D721Med (cell line): ENCODE data around the gene SV2A.
"Not testable (repeated sequence)": the region's sequence is repeated elsewhere in the genome, so short reads cannot be mapped to it uniquely, and the experiment has no call there.

Source experiments
- DNase-seq: peaks from one replicate; pipeline ENCODE4 v3.0.0; 2011; ENCODE audit warnings: low spot score; ENCODE audit not compliant: insufficient read length
- FAIRE-seq: peaks from 2 replicates; lab custom pipeline; 2011; peaks lifted over from hg19 to GRCh38; lab: Jason Lieb, UNC
- TF ChIP-seq, protein P1 (sequence below): IDR thresholded peaks from 2 replicates; pipeline ENCODE4 v1.5.1; 2012; ENCODE audit warnings: mild to moderate bottlenecking, control low read depth; ENCODE audit not compliant: insufficient read depth; ENCODE audit errors: missing control alignments

SV2A gene

DNA sequence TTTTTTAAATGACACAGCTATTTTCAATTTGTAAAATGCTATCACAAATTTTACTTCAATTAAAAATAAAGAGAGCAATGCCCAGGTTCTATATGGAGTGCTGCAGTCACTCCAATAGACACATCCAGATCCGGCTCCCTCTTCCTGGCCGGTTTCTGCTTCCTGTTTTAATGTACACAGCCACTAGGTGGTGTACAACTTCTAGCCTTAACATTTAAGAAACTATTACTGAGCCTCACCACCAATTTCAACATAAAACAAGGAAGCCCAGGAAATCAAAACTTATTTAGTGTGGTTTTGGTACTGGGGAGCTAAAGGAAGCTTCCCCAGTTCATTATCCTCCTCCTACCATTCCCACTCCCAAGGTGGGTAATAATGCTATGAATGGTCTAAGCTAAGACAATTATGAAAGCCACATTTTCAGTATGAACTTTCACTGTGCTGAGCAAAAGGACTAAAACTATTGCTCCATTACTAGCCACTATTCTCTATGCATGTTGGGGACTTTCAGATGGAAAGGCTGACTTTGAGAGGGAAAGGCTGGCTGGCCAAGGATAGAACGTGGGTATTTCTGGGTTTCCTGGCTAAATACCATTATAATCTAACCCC lies 44.5 kb upstream of the SV2A start:
- TF ChIP-seq, protein P1, sequence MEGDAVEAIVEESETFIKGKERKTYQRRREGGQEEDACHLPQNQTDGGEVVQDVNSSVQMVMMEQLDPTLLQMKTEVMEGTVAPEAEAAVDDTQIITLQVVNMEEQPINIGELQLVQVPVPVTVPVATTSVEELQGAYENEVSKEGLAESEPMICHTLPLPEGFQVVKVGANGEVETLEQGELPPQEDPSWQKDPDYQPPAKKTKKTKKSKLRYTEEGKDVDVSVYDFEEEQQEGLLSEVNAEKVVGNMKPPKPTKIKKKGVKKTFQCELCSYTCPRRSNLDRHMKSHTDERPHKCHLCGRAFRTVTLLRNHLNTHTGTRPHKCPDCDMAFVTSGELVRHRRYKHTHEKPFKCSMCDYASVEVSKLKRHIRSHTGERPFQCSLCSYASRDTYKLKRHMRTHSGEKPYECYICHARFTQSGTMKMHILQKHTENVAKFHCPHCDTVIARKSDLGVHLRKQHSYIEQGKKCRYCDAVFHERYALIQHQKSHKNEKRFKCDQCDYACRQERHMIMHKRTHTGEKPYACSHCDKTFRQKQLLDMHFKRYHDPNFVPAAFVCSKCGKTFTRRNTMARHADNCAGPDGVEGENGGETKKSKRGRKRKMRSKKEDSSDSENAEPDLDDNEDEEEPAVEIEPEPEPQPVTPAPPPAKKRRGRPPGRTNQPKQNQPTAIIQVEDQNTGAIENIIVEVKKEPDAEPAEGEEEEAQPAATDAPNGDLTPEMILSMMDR: peak; percentile 97
- peak; percentile 71 for FAIRE-seq
- DNase-seq: no peak

DNA sequence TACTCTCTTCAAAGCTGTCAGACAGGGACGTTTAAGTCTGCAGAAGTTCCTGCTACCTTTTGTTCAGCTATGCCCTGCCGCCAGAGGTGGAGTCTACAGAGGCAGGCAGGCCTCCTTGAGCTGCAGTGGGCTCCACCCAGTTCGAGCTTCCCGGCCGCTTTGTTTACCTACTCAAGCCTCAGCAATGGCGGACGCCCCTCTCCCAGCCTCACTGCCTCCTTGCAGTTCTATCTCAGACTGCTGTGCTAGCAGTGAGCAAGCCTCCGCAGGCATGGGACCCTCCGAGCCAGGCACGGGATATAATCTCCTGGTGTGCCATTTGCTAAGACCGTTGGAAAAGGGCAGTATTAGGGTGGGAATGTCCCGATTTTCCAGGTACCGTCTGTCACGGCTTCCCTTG lies 39.9 kb upstream of the SV2A start:
- DNase-seq, FAIRE-seq: not testable (repeated sequence)

DNA sequence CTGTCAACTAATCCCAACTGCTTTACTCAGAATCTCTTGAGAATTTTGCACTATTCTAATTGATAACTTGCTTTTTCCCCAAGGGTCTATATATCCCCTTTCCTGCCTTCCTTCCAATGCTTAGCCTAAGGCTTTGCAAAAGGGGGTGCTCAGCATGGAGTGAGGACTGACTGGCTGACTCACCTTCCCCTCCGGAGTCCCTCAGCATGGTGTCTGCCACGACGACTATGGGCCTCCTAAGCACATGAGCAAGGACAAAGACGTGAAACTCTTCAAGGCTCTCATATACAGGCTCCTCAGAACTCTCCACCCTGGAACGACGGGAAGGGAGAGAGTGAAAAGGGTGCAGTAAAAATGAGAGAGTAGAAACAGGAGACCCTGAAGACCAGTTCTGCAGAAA lies 32.3 kb upstream of the SV2A start:
- FAIRE-seq: no peak
- TF ChIP-seq, protein P1: no peak

DNA sequence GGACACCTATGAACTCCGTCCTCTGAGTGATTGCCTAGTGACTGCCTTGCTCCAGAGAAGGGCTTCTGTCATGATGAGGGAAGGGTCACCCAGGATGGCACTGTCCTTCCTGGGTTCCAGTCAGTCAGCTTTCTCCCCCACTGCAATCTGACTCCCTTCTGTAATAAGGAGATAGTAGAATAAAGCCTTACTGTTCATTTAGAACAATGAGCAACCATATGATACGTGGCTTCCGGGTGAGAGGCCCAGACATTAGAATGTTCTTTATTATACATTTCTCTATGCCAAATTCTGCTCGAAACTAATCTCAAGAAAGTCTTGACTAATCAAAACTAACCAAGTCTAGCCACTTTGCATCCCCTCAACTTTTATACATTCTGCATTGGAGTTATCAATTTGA lies 27.6 kb upstream of the SV2A start:
- no peak for DNase-seq
- no peak for FAIRE-seq
- TF ChIP-seq, protein P1: no peak

More for the DNA sequence above, 32.3 kb upstream of the SV2A start:
- DNase-seq: no peak

DNA sequence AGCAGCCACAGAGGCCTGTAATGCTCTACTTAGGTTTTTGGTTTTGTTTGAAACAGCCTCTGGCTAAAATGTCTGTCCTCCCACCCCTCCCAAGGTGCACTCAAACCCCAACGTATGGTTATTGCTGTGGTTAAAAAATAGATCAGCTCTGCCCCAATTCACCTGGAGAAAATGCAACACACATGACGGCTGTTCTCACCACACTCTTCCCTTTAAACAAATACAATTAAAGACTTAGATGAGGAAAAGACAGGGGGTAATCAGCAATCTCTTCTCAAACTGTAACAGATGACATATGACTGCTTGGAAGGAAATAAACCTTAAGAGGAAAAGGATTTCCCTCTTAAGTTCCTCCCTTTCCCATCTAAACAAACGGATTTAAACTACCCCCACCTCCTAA lies 25.2 kb upstream of the SV2A start:
- DNase-seq (no peak), FAIRE-seq (no peak)
- TF ChIP-seq, protein P1: no peak

DNA sequence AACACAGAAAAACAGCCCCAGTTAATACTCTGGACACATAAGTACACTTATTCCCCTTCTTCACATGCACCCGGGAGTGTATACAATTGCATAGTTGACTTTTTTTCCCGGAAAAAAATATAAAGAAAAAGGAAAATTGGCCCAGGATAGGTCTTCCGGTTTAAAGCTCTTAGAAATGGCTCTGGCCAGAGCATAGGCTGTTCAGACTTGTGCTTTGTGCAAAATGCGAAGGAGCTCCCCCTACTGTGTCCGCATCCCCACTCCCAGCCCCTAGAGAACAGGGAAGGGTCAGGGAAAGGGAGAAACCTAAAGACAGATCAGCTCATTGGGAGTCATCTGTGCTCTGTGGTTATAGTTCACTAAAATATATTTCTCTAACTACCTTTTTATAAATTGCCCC lies 24.6 kb upstream of the SV2A start:
- no peak for DNase-seq
- TF ChIP-seq, protein P1: peak; percentile 58
- FAIRE-seq: no peak

DNA sequence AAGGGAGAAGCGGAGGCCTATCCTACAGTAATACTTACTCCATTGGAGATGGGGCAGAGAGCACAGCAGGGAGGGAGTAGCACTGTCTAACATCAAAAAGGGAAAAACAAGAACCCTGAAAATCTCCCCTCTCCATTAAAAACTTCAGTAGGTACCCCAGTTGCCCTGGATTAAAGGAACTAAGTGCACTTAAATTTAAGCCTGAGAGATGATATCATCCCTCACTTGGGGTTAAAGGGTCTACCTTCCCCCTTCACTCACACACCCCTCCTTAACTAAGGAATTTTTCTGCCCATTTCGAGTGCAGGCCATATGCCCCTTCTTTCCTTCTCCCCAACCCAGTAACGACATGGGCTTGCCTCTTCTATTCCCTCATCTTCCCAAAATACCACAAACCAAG lies 22.8 kb upstream of the SV2A start:
- TF ChIP-seq, protein P1: no peak
- FAIRE-seq: no peak
- no peak for DNase-seq

DNA sequence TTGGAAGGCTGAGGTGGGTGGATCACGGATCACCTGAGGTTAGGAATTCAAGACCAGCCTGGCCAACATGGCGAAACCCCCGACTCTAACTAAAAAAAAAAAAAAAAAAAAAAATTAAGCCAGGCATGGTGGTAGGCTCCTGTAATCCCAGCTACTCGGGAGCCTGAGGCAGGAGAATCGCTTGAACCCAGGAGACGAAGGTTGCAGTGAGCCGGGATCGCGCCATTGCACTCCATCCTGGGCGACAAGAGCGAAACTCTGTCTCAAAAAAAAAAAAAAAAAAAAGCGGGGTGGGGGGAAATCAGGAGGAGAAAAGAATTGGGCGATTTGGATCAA lies 21.0 kb upstream of the SV2A start:
- FAIRE-seq, DNase-seq: not testable (repeated sequence)
